Mucosa of stomach (tissue), 1 donor: ENCODE measurements around the gene SEMA4D.

Source experiments
- H3K27me3 ChIP-seq: one replicate; pipeline ENCODE4 v1.7.0; 2013; ENCODE audit warnings: mild to moderate bottlenecking, low read length; ENCODE audit not compliant: control insufficient read depth, insufficient read depth
- H3K36me3 ChIP-seq: one replicate; pipeline ENCODE4 v1.7.0; 2013; ENCODE audit warnings: low read length; ENCODE audit not compliant: control insufficient read depth, insufficient read depth
- H3K4me1 ChIP-seq: one replicate; pipeline ENCODE4 v1.7.0; 2013; ENCODE audit warnings: mild to moderate bottlenecking, low read length; ENCODE audit not compliant: control insufficient read depth, insufficient read depth
- H3K4me3 ChIP-seq: one replicate; pipeline ENCODE4 v1.7.0; 2013; ENCODE audit warnings: low read length
- H3K9ac ChIP-seq: one replicate; pipeline ENCODE4 v1.7.0; 2013; ENCODE audit warnings: mild to moderate bottlenecking, low read length, moderate library complexity
- H3K9me3 ChIP-seq: one replicate; pipeline ENCODE4 v1.7.0; 2013; ENCODE audit warnings: mild to moderate bottlenecking, low read length, moderate library complexity; ENCODE audit not compliant: control insufficient read depth
- donor health status: Pancreatic carcinoma.

The SEMA4D gene

GRCh38 chr9:89526667-89527066, 28.8 kb upstream of the SEMA4D start:
- no peak overlapping the region for H3K9ac ChIP-seq
- no peak overlapping the region for H3K4me3 ChIP-seq
- H3K4me1 ChIP-seq, result peaks cover 31% of the 10 kb centered on the region
- no peaks in the 10 kb centered on the region for H3K27me3 ChIP-seq
- no peaks in the 10 kb centered on the region for H3K9me3 ChIP-seq
- no peaks in the 10 kb centered on the region for H3K36me3 ChIP-seq

DNA sequence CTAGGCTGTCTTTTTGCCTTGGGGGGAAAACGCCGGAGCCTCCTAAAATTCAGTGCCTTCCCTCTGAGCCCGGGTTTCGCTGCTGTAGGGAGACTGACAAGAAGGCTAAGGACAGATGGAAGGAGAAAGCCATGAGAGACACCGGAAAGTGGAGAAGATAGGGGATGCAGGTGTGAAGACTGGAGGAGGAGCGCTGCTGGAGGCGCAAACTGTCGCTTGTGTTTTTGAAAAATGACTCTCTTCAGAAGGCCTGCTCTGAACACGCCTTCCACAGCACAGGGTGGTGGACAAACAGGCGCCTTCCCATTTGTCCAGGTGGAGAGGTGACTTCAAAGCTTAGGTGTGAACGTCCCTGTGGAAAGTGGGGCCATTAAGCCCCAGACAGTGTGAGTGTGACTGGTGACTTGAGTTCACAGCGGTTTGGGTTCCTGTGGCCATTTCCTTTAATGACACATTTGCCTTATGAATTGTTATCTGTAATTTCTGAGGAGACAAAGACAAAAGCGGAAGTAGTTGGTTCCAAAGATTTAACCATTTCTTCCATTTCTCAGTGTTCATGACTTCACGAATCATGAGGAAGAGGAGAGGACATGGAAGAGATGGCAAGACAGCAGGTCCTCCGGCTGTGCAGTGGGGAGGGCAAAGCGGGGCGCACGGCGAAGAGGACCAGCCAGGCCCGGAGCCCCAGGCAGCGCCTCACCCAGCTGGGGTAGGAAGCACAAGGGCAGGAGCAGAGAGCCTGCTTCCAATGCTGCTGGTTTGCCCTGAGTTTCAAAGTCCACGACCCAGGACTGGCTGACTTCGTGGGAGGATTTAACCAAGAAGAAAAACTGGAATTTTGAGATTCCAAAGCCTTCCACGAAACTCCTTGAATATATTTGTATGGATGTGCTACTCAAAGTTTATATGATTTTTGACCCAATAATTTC, 27.8 kb upstream of the SEMA4D start:
- H3K4me3 ChIP-seq, result no peak overlapping the region
- H3K36me3 ChIP-seq, result no peaks in the 10 kb centered on the region
- H3K9me3 ChIP-seq, result no peaks in the 10 kb centered on the region
- peaks cover 31% of the 10 kb centered on the region for H3K4me1 ChIP-seq
- no peaks in the 10 kb centered on the region for H3K27me3 ChIP-seq
- H3K9ac ChIP-seq, result no peak overlapping the region

DNA sequence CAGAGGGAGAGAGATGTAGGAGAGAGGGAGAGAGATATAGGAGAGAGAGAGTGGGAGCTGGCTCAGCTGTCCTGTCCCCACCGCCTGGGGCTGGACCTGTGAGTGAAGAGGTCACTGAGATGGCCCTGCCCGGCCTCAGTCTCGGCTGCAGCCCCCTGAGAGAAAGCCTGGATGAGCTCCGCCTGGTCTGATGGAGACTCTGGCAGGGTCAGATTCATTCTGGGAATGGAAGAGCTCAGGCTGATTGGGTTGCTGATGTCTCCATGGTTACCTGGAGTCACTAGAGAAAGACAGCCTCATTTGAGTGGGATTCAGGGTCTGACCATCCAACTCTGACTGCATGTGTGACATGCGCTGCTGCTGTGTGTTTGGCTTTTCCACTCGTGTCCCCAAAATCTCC, 27.1 kb upstream of the SEMA4D start:
- no peak overlapping the region for H3K4me3 ChIP-seq
- peaks cover 31% of the 10 kb centered on the region for H3K4me1 ChIP-seq
- H3K27me3 ChIP-seq, result no peaks in the 10 kb centered on the region
- no peaks in the 10 kb centered on the region for H3K9me3 ChIP-seq
- H3K9ac ChIP-seq, result no peak overlapping the region
- H3K36me3 ChIP-seq, result no peaks in the 10 kb centered on the region

- no peak overlapping the region for H3K4me3 ChIP-seq
Observed at GRCh38 chr9:89523948-89524347, 26.0 kb upstream of the SEMA4D start.

GRCh38 chr9:89522959-89523285, 25.0 kb upstream of the SEMA4D start:
- peaks cover 28% of the 10 kb centered on the region for H3K4me1 ChIP-seq
- no peaks in the 10 kb centered on the region for H3K27me3 ChIP-seq
- no peak overlapping the region for H3K9ac ChIP-seq
- no peaks in the 10 kb centered on the region for H3K9me3 ChIP-seq
- H3K4me3 ChIP-seq, result no peak overlapping the region
- H3K36me3 ChIP-seq, result no peaks in the 10 kb centered on the region

More at GRCh38 chr9:89523948-89524347, 26.0 kb upstream of the SEMA4D start:
- Histone ChIP-seq H3K9ac (no peak overlapping the region), H3K36me3 (no peaks in the 10 kb centered on the region), H3K27me3 (no peaks in the 10 kb centered on the region), H3K9me3 (no peaks in the 10 kb centered on the region), H3K4me1 (peaks cover 37% of the 10 kb centered on the region)

DNA sequence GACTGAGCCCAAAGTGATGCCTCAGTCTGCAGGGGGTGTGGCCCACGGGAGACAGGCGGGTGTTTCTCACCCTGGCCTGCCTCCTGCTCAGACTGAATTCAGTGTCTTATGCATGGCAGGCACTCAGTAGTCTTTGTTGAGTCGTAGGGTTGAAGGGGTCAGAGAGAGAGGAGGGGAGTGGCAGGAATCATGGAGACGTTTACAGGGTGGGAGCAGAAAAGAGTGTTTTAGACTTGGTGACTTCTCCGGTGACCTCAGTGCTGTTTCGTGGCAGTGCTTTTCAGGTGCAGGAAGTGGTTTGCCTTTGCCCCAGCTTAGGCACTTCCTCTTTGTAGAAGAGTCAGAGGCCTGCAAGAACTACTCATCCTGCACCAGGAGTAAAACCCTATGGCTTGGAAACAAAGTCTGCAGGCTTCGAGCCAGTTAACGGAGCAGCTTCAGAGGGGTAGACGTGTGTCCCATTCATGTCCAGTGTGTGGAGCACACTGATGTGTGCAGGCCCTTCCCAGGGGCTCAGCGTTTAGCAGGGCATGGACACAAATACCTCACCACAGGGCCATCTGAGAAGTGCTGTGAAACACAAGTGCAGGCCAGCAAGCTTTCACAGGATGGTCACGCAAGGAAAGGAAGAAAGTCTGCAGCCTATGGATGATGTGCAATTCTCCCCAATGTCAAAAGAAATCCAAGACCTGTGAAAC, 24.5 kb upstream of the SEMA4D start:
- peaks cover 28% of the 10 kb centered on the region for H3K4me1 ChIP-seq
- H3K36me3 ChIP-seq, result no peaks in the 10 kb centered on the region
- H3K27me3 ChIP-seq, result no peaks in the 10 kb centered on the region
- H3K4me3 ChIP-seq, result no peak overlapping the region
- no peak overlapping the region for H3K9ac ChIP-seq
- no peaks in the 10 kb centered on the region for H3K9me3 ChIP-seq

GRCh38 chr9:89519366-89519805, 21.5 kb upstream of the SEMA4D start:
- Histone ChIP-seq H3K9me3 (no peaks in the 10 kb centered on the region), H3K9ac (no peak overlapping the region), H3K4me3 (no peak overlapping the region), H3K27me3 (no peaks in the 10 kb centered on the region), H3K36me3 (no peaks in the 10 kb centered on the region), H3K4me1 (peaks cover 8% of the 10 kb centered on the region)

- no peak overlapping the region for H3K4me3 ChIP-seq
- H3K4me1 ChIP-seq, result peaks cover 8% of the 10 kb centered on the region
- no peaks in the 10 kb centered on the region for H3K27me3 ChIP-seq
- no peaks in the 10 kb centered on the region for H3K9me3 ChIP-seq
- no peak overlapping the region for H3K9ac ChIP-seq
- H3K36me3 ChIP-seq, result no peaks in the 10 kb centered on the region
Observed at GRCh38 chr9:89518466-89519365, 20.8 kb upstream of the SEMA4D start.

GRCh38 chr9:89515416-89515815, 17.5 kb upstream of the SEMA4D start:
- no peaks in the 10 kb centered on the region for H3K9me3 ChIP-seq
- H3K27me3 ChIP-seq, result no peaks in the 10 kb centered on the region
- peaks cover 8% of the 10 kb centered on the region for H3K4me1 ChIP-seq

DNA sequence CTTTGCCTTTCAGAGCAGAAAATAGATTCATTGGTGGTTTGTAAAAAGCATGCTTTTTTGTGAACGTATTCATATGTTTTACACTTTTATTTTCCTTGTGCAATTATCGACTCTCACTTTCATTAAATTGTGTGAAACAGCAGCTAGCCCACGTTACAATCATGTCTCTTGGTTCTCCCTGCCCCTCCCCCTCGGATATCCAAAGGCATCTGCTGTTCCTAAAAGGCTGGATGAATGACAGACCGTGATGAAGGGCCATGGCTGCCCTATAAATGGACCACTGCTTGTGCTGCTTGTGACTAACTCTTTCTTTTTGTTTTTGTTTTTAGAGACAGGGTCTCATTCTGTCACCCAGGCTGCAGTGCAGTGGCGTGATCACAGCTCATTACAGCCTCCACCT, 17.0 kb upstream of the SEMA4D start:
- H3K9ac ChIP-seq, result no peak overlapping the region
- H3K9me3 ChIP-seq, result no peaks in the 10 kb centered on the region
- H3K4me3 ChIP-seq, result no peak overlapping the region
- no peaks in the 10 kb centered on the region for H3K36me3 ChIP-seq
- H3K27me3 ChIP-seq, result no peaks in the 10 kb centered on the region
- peaks cover 8% of the 10 kb centered on the region for H3K4me1 ChIP-seq

More at GRCh38 chr9:89515416-89515815, 17.5 kb upstream of the SEMA4D start:
- no peaks in the 10 kb centered on the region for H3K36me3 ChIP-seq
- H3K9ac ChIP-seq, result no peak overlapping the region
- H3K4me3 ChIP-seq, result no peak overlapping the region

DNA sequence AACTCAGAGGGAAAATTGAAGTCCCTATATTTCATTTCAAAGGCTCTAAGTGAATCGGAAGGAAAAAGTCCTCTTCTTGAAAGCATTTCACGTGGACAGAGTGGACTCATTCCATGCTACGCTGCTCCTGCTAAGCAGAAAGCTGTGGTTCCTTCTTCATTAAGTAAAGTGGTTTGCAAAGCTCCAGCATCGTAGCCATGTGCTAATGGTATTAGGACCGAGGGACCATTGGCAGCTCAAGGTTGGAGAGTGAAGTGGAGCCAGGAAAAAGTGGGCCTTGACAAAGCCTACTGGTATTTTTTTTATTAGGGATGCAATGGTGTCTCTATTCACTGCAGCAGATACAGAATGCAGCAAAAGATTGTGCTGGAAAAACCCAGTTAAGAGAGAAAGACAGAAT, 16.4 kb upstream of the SEMA4D start:
- H3K9me3 ChIP-seq, result no peaks in the 10 kb centered on the region
- no peaks in the 10 kb centered on the region for H3K36me3 ChIP-seq
- peaks cover 2% of the 10 kb centered on the region for H3K4me1 ChIP-seq
- no peak overlapping the region for H3K9ac ChIP-seq
- no peaks in the 10 kb centered on the region for H3K27me3 ChIP-seq
- H3K4me3 ChIP-seq, result no peak overlapping the region
